CD14-positive monocyte (primary cell): ENCODE results near the gene APCDD1L. TPM values are rescaled to one million over a fixed set of nuclear protein-coding genes. Genes with fewer than 3 reads are reported as not detected.
A peak's percentile ranks its signal among the peaks of the same experiment; 100 is the strongest.

Experiments
- DNase-seq, 3 donors: peaks; one replicate each; pipeline ENCODE4 v3.0.0-alpha.2; 2011 to 2022
- H2AFZ ChIP-seq: 2 replicates; pipeline ENCODE4 v1.6.0; 2012; ENCODE audit warnings: mild to moderate bottlenecking, low read depth, low read length, inconsistent platforms; ENCODE audit not compliant: insufficient read depth, poor library complexity, severe bottlenecking
- H3K27ac ChIP-seq, 2 donors: 1 replicate in 1 of 2; 2 replicates in 1 of 2; pipeline ENCODE4 v1.5.1; 2012 to 2013; ENCODE audit warnings: low read length in 2 of 2, control low read depth in 1 of 2, inconsistent platforms in 1 of 2, low read depth in 1 of 2, mild to moderate bottlenecking in 1 of 2
- H3K27me3 ChIP-seq, 2 donors: one replicate each; pipeline versions ENCODE4 v1.6.0 to v1.6.1; 2011 to 2013; ENCODE audit warnings: low read length in 2 of 2; ENCODE audit not compliant: control insufficient read depth in 2 of 2, insufficient read depth in 2 of 2
- H3K36me3 ChIP-seq, 2 donors: replicated peaks in 1 of 2; 1 replicate in 1 of 2; 2 replicates in 1 of 2; pipeline versions ENCODE4 v1.5.1 to v1.6.1; 2012 to 2013; ENCODE audit warnings: low read length in 2 of 2, control low read depth in 1 of 2, inconsistent platforms in 1 of 2, mild to moderate bottlenecking in 1 of 2; ENCODE audit not compliant: insufficient read depth in 2 of 2, control insufficient read depth in 1 of 2
- H3K4me1 ChIP-seq, 2 donors: 1 replicate in 1 of 2; 2 replicates in 1 of 2; pipeline versions ENCODE4 v1.5.1 to v1.6.1; 2012 to 2013; ENCODE audit warnings: low read length in 2 of 2, control low read depth in 1 of 2, inconsistent platforms in 1 of 2, mild to moderate bottlenecking in 1 of 2, moderate library complexity in 1 of 2; ENCODE audit not compliant: insufficient read depth in 2 of 2, control insufficient read depth in 1 of 2
- H3K4me2 ChIP-seq: replicated peaks from 2 replicates; pipeline ENCODE3; 2012; ENCODE audit warnings: low read length, moderate library complexity, mild to moderate bottlenecking; ENCODE audit not compliant: poor library complexity, severe bottlenecking; ENCODE audit errors: extremely low read depth
- H3K4me3 ChIP-seq, 3 experiments: fragments of 200-600 bp in 1 of 3; sonication (generic) in 1 of 3; replicated peaks in 1 of 3; 1 replicate in 2 of 3; 2 replicates in 1 of 3; pipeline ENCODE4 v1.5.1; 2011 to 2013; ENCODE audit warnings: low read length in 3 of 3, mild to moderate bottlenecking in 3 of 3, control low read depth in 2 of 3, low read depth in 2 of 3, inconsistent platforms in 1 of 3, moderate library complexity in 1 of 3
- H3K79me2 ChIP-seq: 2 replicates; pipeline ENCODE4 v1.6.0; 2012; ENCODE audit warnings: mild to moderate bottlenecking, control low read depth, inconsistent platforms, low read length, moderate library complexity; ENCODE audit not compliant: insufficient read depth
- H3K9ac ChIP-seq: 2 replicates; pipeline ENCODE4 v1.6.0; 2017; ENCODE audit warnings: low read length, mild to moderate bottlenecking; ENCODE audit not compliant: insufficient read depth, poor library complexity, severe bottlenecking
- H3K9me3 ChIP-seq, 2 donors: replicated peaks in 1 of 2; 1 replicate in 1 of 2; 2 replicates in 1 of 2; pipeline versions ENCODE4 v1.5.1 to v1.6.1; 2012 to 2013; ENCODE audit warnings: low read length in 2 of 2, control low read depth in 1 of 2; ENCODE audit not compliant: control insufficient read depth in 1 of 2, insufficient read depth in 1 of 2
- H4K20me1 ChIP-seq: 2 replicates; pipeline ENCODE4 v1.6.0; 2012; ENCODE audit warnings: mild to moderate bottlenecking, low read length, control low read depth, moderate library complexity; ENCODE audit not compliant: insufficient read depth
- H3K27ac Mint-ChIP-seq, 7 donors: one replicate each; pipeline ENCODE4 v1.8.0; 2020; ENCODE audit warnings: mild to moderate bottlenecking in 7 of 7, mixed read lengths in 7 of 7, moderate library complexity in 6 of 7, inconsistent platforms in 2 of 7
- H3K27me3 Mint-ChIP-seq, 3 donors: one replicate each; pipeline ENCODE4 v1.8.0; 2021 to 2022; ENCODE audit warnings: low read depth in 3 of 3, mild to moderate bottlenecking in 3 of 3, mixed read lengths in 3 of 3, moderate library complexity in 3 of 3, inconsistent platforms in 1 of 3
- H3K36me3 Mint-ChIP-seq, 2 donors: one replicate each; pipeline ENCODE4 v1.8.0; 2020; ENCODE audit warnings: mixed read lengths in 2 of 2, inconsistent platforms in 1 of 2, mild to moderate bottlenecking in 1 of 2
- H3K4me1 Mint-ChIP-seq: one replicate; pipeline ENCODE4 v1.8.0; 2020; ENCODE audit warnings: mild to moderate bottlenecking, mixed read lengths
- H3K4me3 Mint-ChIP-seq, 2 donors: one replicate each; pipeline ENCODE4 v1.8.0; 2020; ENCODE audit warnings: mild to moderate bottlenecking in 2 of 2, mixed read lengths in 2 of 2, moderate library complexity in 1 of 2
- H3K9me3 Mint-ChIP-seq, 7 donors: one replicate each; pipeline ENCODE4 v1.8.0; 2020 to 2022; ENCODE audit warnings: mixed read lengths in 7 of 7, mild to moderate bottlenecking in 6 of 7, moderate library complexity in 6 of 7, inconsistent platforms in 2 of 7
- CTCF ChIP-seq: fragments of 200-600 bp; IDR thresholded peaks from one replicate; pipeline ENCODE4 v1.8.0; 2022; ENCODE audit warnings: antibody characterized with exemption, mild to moderate bottlenecking
- WGBS: methylation state at CpG from one replicate; pipeline ENCODE4 v1.1.5; 2013; ENCODE audit warnings: missing lambda C conversion rate; ENCODE audit not compliant: insufficient coverage; 5-methylcytosine and 5-hydroxymethylcytosine counted together
- intact Hi-C, 2 donors: fragments of 100-400 bp; cut with micrococcal nuclease; formaldehyde crosslinking; loops; one replicate each; pipeline versions ENCODE4 v1.15.0 to v1.15.1; 2023
- polyA minus RNA-seq: library from RNA; depleted of rRNA, polyadenylated mRNA; stranded (reverse); fragments of >200 nt; gene quantifications from 2 replicates; pipeline ENCODE4 v1.2.3, GENCODE V29; 2012
- polyA plus RNA-seq, 3 donors: library from polyadenylated mRNA; depleted of rRNA in 1 of 3; unstranded in 2 of 3; stranded (reverse) in 1 of 3; fragments of 300-500 nt in 2 of 3; fragments of >200 nt in 1 of 3; fragmentation: Illumina TruSeq in 2 of 3; gene quantifications; 1 replicate in 2 of 3; 2 replicates in 1 of 3; pipeline ENCODE4 v1.2.3, GENCODE V29; 2012 to 2021
- total RNA-seq, 12 experiments: library from RNA in 1 of 12; stranded (reverse) in 1 of 12; fragments of 120-200 nt in 1 of 12; gene quantifications; one replicate each; pipeline ENCODE4 v1.2.4 and lab custom pipeline; 2013 to 2026; ENCODE audit warnings: mixed read lengths in 6 of 12, inconsistent platforms in 1 of 12

The APCDD1L gene
- total RNA-seq (2013): not detected
- polyA plus RNA-seq: not detected
- not detected in 2 replicates for polyA minus RNA-seq
- total RNA-seq (lab: John Stamatoyannopoulos, UW): 0 to 0.81 (median 0.07) reads per million in 11 experiments

GRCh38 chr20:58515233-58516212 lies at the start of gene APCDD1L:
Gene APCDD1L, minus strand, starts transcription at chr20:58515399. Its CDS starts 692 bp downstream, at chr20:58514707.
- Histone ChIP-seq H3K9ac (no peak within 1 kb of the TSS), H3K27ac (no peak within 1 kb of the TSS), H3K27me3 (peaks cover 0 to 28% of the 10 kb centered on the region in 2 donors), H2AFZ (no peak within 1 kb of the TSS), H3K9me3 (no peaks in the 10 kb centered on the region), H3K36me3 (no peaks in the 10 kb centered on the region), H4K20me1 (no peaks in the 10 kb centered on the region), H3K4me3 (no peak within 1 kb of the TSS), H3K79me2 (no peaks in the 10 kb centered on the region), H3K4me1 (no peaks in the 10 kb centered on the region), H3K4me2 (no peak within 1 kb of the TSS)
- H3K4me3 Mint-ChIP-seq: peak within 1 kb of the TSS in 1 of 2 donors; percentile 69
- no peak for DNase-seq
- no peak for TF ChIP-seq CTCF
- no peaks in the 10 kb centered on the region for H3K36me3 Mint-ChIP-seq
- H3K27ac Mint-ChIP-seq: no peak within 1 kb of the TSS
- H3K27me3 Mint-ChIP-seq: peaks cover 35 to 45% (median 45%) of the 10 kb centered on the region in 3 donors
- H3K4me1 Mint-ChIP-seq: no peaks in the 10 kb centered on the region
- intact Hi-C loops: no loop called here
- peaks cover 0 to 2% (median 0%) of the 10 kb centered on the region in 7 donors for H3K9me3 Mint-ChIP-seq
- WGBS: 29% methylated on average over 18 of the region's 28 CpGs

GRCh38 chr20:58559368-58559729 lies 44.1 kb upstream of the APCDD1L start:
- intact Hi-C loops: no loop called here
- DNase-seq: no peak
- no peaks in the 10 kb centered on the region for H3K4me1 ChIP-seq
- Mint-ChIP-seq H3K36me3 (no peaks in the 10 kb centered on the region), H3K9me3 (peaks cover 0 to 2% (median 0%) of the 10 kb centered on the region in 7 donors), H3K4me3 (no peak overlapping the region), H3K27ac (no peak overlapping the region), H3K4me1 (no peaks in the 10 kb centered on the region), H3K27me3 (peaks cover 4 to 15% (median 12%) of the 10 kb centered on the region in 3 donors)
- H3K27ac ChIP-seq: no peak overlapping the region
- no peak overlapping the region for H3K9ac ChIP-seq
- H4K20me1 ChIP-seq: no peaks in the 10 kb centered on the region
- no peak for TF ChIP-seq CTCF
- no peak overlapping the region for H3K4me3 ChIP-seq
- H3K27me3 ChIP-seq: no peaks in the 10 kb centered on the region
- H3K4me2 ChIP-seq: no peak overlapping the region
- no peak overlapping the region for H2AFZ ChIP-seq
- no peaks in the 10 kb centered on the region for H3K36me3 ChIP-seq
- WGBS: 95% methylated on average over 6 of the region's 7 CpGs
- H3K9me3 ChIP-seq: no peaks in the 10 kb centered on the region
- no peaks in the 10 kb centered on the region for H3K79me2 ChIP-seq
